NB4 (cell line): ENCODE measurements around the gene NETO1.

Experiments used
- CTCF ChIP-seq: IDR thresholded peaks from one replicate; pipeline ENCODE4 v1.5.1; 2012; ENCODE audit warnings: low read depth, low read length
- MAX ChIP-seq: IDR thresholded peaks from 2 replicates; pipeline ENCODE4 v1.6.1; 2011; ENCODE audit warnings: low read depth, low read length
- MYC ChIP-seq: IDR thresholded peaks from 2 replicates; pipeline ENCODE4 v1.6.1; 2011; ENCODE audit warnings: low read depth, low read length
- POLR2A ChIP-seq: IDR thresholded peaks from 2 replicates; pipeline ENCODE4 v1.6.1; 2011; ENCODE audit warnings: mild to moderate bottlenecking; ENCODE audit not compliant: insufficient read length; ENCODE audit errors: extremely low read depth

- TF ChIP-seq CTCF (peak; percentile 32), POLR2A (no peak), MAX (no peak), MYC (no peak)
Measured at GRCh38 chr18:72762515-72763122, 105.2 kb downstream of the NETO1 start.
